ENCODE data around the gene FOXK1. TPM values are rescaled to one million over a fixed set of nuclear protein-coding genes. Genes with fewer than 3 reads are reported as not detected.

The FOXK1 gene
- polyA plus RNA-seq, 1 experiment, result 3.3 TPM

- H3K36me3 ChIP-seq (ENCODE audit: control insufficient read depth, insufficient read depth, low read length), result peaks cover 2% of the 10 kb centered on the region; the same call in 1 of the 2 replicates
- POLR2A ChIA-PET, result no interaction called here
- no peaks in the 10 kb centered on the region for H3K27me3 ChIP-seq (ENCODE audit: control insufficient read depth, insufficient read depth, low read length)
- no peak for DNase-seq (ENCODE audit: low read depth)
- H3K4me3 ChIP-seq (ENCODE audit: low read depth, low read length), result no peak overlapping the region
- no peak for TF ChIP-seq CTCF (IDR thresholded peaks at IDR 0.05; ENCODE audit: insufficient read depth, low read depth, low read length)
- CTCF ChIA-PET, result no interaction called here
Observed at GRCh38 chr7:4694305-4694704, 12.2 kb downstream of the FOXK1 start.

GRCh38 chr7:4698707-4699275 lies 16.7 kb downstream of the FOXK1 start:
- no peak for TF ChIP-seq CTCF (IDR thresholded peaks at IDR 0.05; ENCODE audit: insufficient read depth, low read depth, low read length)
- no peak for DNase-seq (ENCODE audit: low read depth)
- Histone ChIP-seq H3K36me3 (ENCODE audit: control insufficient read depth, insufficient read depth, low read length) (no peaks in the 10 kb centered on the region; the same call in 1 of the 2 replicates), H3K4me3 (ENCODE audit: low read depth, low read length) (no peak overlapping the region), H3K27me3 (ENCODE audit: control insufficient read depth, insufficient read depth, low read length) (no peaks in the 10 kb centered on the region)
- ChIA-PET POLR2A (interaction anchor here (1.0 kb wide), 1 partner anchor 47 kb away, joined by 3 read pairs; no protein-coding TSS in a partner anchor), CTCF (no interaction called here)

- Histone ChIP-seq H3K4me3 (ENCODE audit: low read depth, low read length) (no peak overlapping the region), H3K27me3 (ENCODE audit: control insufficient read depth, insufficient read depth, low read length) (no peaks in the 10 kb centered on the region), H3K36me3 (ENCODE audit: control insufficient read depth, insufficient read depth, low read length) (no peaks in the 10 kb centered on the region; the same call in 1 of the 2 replicates)
- ChIA-PET POLR2A (no interaction called here), CTCF (interaction anchor here (0.6 kb wide), 1 partner anchor 15 kb away, joined by 4 read pairs; no protein-coding TSS in a partner anchor)
- no peak for TF ChIP-seq CTCF (IDR thresholded peaks at IDR 0.05; ENCODE audit: insufficient read depth, low read depth, low read length)
- no peak for DNase-seq (ENCODE audit: low read depth)
Observed at GRCh38 chr7:4699841-4700240, 17.7 kb downstream of the FOXK1 start.

GRCh38 chr7:4700577-4701235 lies 18.6 kb downstream of the FOXK1 start:
- no peak for DNase-seq (ENCODE audit: low read depth)
- ChIA-PET CTCF (interaction anchor here (0.5 kb wide), 1 partner anchor 97 kb away, joined by 6 read pairs; no protein-coding TSS in a partner anchor), POLR2A (no interaction called here)
- Histone ChIP-seq H3K36me3 (ENCODE audit: control insufficient read depth, insufficient read depth, low read length) (no peaks in the 10 kb centered on the region; the same call in 1 of the 2 replicates), H3K4me3 (ENCODE audit: low read depth, low read length) (no peak overlapping the region), H3K27me3 (ENCODE audit: control insufficient read depth, insufficient read depth, low read length) (no peaks in the 10 kb centered on the region)
- no peak for TF ChIP-seq CTCF (IDR thresholded peaks at IDR 0.05; ENCODE audit: insufficient read depth, low read depth, low read length)

GRCh38 chr7:4702961-4703512 lies 20.9 kb downstream of the FOXK1 start:
- POLR2A ChIA-PET, result no interaction called here
- CTCF ChIA-PET, result no interaction called here
- DNase-seq (ENCODE audit: low read depth), result no peak
- no peak for TF ChIP-seq CTCF (IDR thresholded peaks at IDR 0.05; ENCODE audit: insufficient read depth, low read depth, low read length)
- no peaks in the 10 kb centered on the region for H3K27me3 ChIP-seq (ENCODE audit: control insufficient read depth, insufficient read depth, low read length)
- no peaks in the 10 kb centered on the region; the same call in 1 of the 2 replicates for H3K36me3 ChIP-seq (ENCODE audit: control insufficient read depth, insufficient read depth, low read length)
- no peak overlapping the region for H3K4me3 ChIP-seq (ENCODE audit: low read depth, low read length)
